ENCODE results near the gene LGALS8. TPM values are rescaled to one million over a fixed set of nuclear protein-coding genes. Genes with fewer than 3 reads are reported as not detected.

Gene LGALS8
- total RNA-seq, 3 donors from 2014 or later: 55.3 to 74.3 (median 56.4) TPM

DNA sequence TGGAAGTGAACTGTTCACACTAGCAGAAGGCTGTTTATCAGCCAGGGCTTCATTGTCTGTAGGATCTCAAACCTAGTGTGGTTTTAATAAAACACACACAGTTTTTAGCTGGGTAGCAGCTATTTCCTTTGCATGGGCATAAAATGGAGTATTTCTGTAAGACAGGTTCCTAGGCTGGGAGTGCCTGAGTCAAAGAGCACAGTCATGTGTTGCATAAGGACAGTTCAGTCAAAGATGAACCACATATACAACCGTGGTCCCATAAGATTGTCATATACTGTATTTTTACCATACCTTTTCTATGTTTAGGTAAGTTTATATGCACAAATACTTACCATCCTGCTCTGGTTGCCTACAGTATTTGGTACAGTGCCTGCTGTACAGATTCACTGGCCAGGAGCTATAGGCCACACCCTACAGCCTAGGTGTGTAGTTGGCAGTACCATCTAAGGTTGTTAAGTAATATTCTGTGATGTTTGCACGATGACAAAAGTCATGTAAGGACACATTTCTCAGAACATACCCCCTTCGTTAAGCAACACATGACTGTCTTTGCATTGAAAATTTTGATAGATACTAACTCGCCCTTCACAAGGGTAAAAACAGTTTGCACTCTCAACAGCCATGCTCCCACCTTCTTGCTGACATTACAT, 17.2 kb downstream of the LGALS8 start:
- H3K4me1 ChIP-seq (ENCODE audit: low read depth): peaks cover 2% of the 10 kb centered on the region
- intact Hi-C loops (cut with DNase I, micrococcal nuclease): no loop called here
- TF ChIP-seq, protein P1, sequence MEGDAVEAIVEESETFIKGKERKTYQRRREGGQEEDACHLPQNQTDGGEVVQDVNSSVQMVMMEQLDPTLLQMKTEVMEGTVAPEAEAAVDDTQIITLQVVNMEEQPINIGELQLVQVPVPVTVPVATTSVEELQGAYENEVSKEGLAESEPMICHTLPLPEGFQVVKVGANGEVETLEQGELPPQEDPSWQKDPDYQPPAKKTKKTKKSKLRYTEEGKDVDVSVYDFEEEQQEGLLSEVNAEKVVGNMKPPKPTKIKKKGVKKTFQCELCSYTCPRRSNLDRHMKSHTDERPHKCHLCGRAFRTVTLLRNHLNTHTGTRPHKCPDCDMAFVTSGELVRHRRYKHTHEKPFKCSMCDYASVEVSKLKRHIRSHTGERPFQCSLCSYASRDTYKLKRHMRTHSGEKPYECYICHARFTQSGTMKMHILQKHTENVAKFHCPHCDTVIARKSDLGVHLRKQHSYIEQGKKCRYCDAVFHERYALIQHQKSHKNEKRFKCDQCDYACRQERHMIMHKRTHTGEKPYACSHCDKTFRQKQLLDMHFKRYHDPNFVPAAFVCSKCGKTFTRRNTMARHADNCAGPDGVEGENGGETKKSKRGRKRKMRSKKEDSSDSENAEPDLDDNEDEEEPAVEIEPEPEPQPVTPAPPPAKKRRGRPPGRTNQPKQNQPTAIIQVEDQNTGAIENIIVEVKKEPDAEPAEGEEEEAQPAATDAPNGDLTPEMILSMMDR (IDR thresholded peaks at IDR 0.05): no peak
- H3K4me3 ChIP-seq: no peak overlapping the region
- DNase-seq (peak in 1 of 3 donors; percentile 63), ATAC-seq (peak; percentile 87)
- H3K36me3 ChIP-seq (ENCODE audit: low read depth): no peaks in the 10 kb centered on the region
- H3K9me3 ChIP-seq: no peaks in the 10 kb centered on the region

DNA sequence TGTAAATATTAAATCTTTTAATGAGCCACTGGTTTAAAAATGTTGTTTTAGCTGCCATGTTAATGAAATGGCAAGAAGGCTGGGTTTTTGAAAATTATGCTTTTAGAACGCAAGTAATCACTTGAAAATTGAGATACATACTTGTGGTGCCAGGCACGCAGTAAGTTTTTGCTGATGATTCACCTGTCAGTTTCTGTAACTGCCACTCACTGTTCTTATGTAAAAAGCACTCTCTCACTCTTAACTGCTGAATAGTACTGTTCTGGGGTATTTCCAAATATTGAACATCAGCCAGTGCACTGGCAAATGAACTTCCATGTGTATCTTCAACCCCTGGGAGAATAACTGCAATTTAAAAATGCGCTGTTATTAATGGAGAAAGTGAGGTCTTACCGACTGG, 17.9 kb downstream of the LGALS8 start:
- ATAC-seq (no peak), DNase-seq (no peak)
- Histone ChIP-seq H3K4me3 (no peak overlapping the region), H3K36me3 (ENCODE audit: low read depth) (no peaks in the 10 kb centered on the region), H3K4me1 (ENCODE audit: low read depth) (no peaks in the 10 kb centered on the region), H3K9me3 (no peaks in the 10 kb centered on the region)
- TF ChIP-seq, protein P1 (IDR thresholded peaks at IDR 0.05): no peak
- intact Hi-C loops (cut with DNase I, micrococcal nuclease): no loop called here

DNA sequence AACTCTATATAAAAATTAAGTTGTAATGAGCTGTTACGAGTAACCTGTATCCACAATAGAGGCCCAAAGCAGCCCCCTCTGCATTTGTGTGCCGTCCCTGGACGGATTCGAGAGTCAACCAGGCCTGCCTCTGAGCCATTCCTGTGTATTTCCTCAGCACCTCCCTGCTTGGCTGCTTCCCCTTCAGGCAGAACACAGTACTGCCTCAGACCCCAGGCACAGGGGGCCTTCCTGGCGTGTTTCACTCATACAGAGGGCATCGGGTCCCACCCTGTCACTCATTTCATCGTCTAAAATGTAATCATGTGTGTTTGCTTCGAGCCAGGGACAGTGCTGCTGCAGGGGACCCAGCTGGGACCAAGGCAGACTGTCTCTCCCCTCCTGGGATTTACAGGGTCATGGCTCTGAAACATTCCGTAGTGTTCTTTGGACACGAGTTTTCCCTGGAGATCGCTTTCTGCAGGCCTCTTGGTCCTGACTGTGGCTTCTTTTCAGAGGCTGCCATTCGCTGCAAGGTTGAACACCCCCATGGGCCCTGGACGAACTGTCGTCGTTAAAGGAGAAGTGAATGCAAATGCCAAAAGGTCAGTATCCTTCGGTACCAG, 19.4 kb downstream of the LGALS8 start:
- Histone ChIP-seq H3K4me1 (ENCODE audit: low read depth) (no peaks in the 10 kb centered on the region), H3K9me3 (no peaks in the 10 kb centered on the region), H3K4me3 (no peak overlapping the region), H3K36me3 (ENCODE audit: low read depth) (no peaks in the 10 kb centered on the region)
- intact Hi-C loops (cut with DNase I, micrococcal nuclease): no loop called here
- ATAC-seq (no peak), DNase-seq (no peak)
- TF ChIP-seq, protein P1 (IDR thresholded peaks at IDR 0.05): no peak

DNA sequence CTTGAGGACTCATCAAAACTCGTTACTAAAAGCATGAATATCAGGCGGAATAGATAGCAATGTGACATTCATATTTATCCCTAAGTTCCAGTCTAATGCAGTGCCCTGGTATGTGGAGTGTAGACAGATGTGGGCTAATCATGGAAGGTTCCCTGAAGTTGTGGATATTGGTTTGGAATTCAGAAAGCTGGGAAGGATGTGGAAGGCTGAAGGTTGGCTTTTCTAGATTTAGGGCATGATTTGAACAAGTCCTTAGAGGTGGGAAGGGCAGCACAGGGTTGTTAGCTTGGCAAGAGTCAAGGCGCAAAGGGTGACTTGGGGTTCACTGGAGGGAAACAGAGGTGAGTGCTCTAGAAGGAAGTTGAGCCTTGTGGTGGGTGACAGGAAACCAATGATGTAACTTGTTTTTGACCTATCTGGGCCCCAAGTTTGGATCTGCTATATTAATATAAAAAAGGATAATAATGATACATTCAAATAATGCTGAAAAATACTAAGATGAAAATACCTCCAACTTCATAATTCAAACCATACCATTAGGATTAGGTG, 21.9 kb downstream of the LGALS8 start:
- peak; percentile 31 for ATAC-seq
- no peaks in the 10 kb centered on the region for H3K9me3 ChIP-seq
- TF ChIP-seq, protein P1 (IDR thresholded peaks at IDR 0.05): no peak
- no peak for DNase-seq
- no peaks in the 10 kb centered on the region for H3K36me3 ChIP-seq (ENCODE audit: low read depth)
- H3K4me1 ChIP-seq (ENCODE audit: low read depth): no peaks in the 10 kb centered on the region
- H3K4me3 ChIP-seq: no peak overlapping the region
- intact Hi-C loops (cut with DNase I, micrococcal nuclease): no loop called here

DNA sequence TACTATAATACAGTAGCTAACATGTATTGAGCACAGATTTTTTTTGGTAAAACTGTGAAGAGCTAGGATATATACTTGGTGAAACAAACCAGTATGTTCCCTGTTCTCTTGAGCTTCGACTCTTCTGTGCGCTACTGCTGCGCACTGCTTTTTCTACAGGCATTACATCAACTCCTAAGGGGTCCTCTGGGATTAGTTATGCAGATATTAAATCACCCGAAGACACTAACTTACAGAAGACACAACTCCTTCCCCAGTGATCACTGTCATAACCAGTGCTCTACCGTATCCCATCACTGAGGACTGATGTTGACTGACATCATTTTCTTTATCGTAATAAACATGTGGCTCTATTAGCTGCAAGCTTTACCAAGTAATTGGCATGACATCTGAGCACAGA, 24.7 kb downstream of the LGALS8 start:
- Histone ChIP-seq H3K36me3 (ENCODE audit: low read depth) (no peaks in the 10 kb centered on the region), H3K4me1 (ENCODE audit: low read depth) (no peaks in the 10 kb centered on the region), H3K9me3 (no peaks in the 10 kb centered on the region), H3K4me3 (no peak overlapping the region)
- DNase-seq: no peak
- intact Hi-C loops (cut with DNase I, micrococcal nuclease): no loop called here
- no peak for ATAC-seq
- TF ChIP-seq, protein P1 (IDR thresholded peaks at IDR 0.05): no peak

All from mucosa of descending colon (tissue), 3 donors.